ENCODE results near the gene OR5T2. TPM values are rescaled to one million over a fixed set of nuclear protein-coding genes. Genes with fewer than 3 reads are reported as not detected.

OR5T2 gene
- polyA plus RNA-seq, 1 experiment: not detected

DNA sequence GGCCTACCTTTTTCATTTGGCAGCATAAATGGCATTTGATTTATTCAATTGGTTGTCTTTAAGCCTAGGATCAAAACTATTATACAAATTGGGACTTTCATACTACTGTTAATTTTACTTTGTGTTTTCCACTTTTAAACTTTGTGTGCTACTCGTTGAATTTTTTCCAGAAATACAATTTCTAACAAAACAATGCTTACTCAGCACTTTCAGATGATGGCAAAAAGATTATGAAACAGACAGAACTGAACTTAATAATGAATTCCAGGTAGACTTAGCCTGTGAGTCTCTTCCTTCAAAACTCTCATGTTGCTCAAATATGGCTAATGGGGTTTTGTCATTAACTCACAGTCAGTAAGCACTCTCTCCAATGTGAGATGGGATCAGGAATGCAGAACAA lies 26.3 kb downstream of the OR5T2 start:
- TF ChIP-seq, protein P1, sequence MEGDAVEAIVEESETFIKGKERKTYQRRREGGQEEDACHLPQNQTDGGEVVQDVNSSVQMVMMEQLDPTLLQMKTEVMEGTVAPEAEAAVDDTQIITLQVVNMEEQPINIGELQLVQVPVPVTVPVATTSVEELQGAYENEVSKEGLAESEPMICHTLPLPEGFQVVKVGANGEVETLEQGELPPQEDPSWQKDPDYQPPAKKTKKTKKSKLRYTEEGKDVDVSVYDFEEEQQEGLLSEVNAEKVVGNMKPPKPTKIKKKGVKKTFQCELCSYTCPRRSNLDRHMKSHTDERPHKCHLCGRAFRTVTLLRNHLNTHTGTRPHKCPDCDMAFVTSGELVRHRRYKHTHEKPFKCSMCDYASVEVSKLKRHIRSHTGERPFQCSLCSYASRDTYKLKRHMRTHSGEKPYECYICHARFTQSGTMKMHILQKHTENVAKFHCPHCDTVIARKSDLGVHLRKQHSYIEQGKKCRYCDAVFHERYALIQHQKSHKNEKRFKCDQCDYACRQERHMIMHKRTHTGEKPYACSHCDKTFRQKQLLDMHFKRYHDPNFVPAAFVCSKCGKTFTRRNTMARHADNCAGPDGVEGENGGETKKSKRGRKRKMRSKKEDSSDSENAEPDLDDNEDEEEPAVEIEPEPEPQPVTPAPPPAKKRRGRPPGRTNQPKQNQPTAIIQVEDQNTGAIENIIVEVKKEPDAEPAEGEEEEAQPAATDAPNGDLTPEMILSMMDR (IDR thresholded peaks at IDR 0.05; ENCODE audit: insufficient read depth, low read depth, low read length): no peak
- Histone ChIP-seq H3K27me3 (ENCODE audit: control insufficient read depth, insufficient read depth, low read length) (no peaks in the 10 kb centered on the region), H3K4me3 (ENCODE audit: low read depth, low read length) (no peak overlapping the region), H3K36me3 (ENCODE audit: control insufficient read depth, insufficient read depth, low read length) (no peaks in the 10 kb centered on the region)
- no peak for DNase-seq (ENCODE audit: low read depth)
- POLR2A ChIA-PET: no interaction called here
- CTCF ChIA-PET: no interaction called here

DNA sequence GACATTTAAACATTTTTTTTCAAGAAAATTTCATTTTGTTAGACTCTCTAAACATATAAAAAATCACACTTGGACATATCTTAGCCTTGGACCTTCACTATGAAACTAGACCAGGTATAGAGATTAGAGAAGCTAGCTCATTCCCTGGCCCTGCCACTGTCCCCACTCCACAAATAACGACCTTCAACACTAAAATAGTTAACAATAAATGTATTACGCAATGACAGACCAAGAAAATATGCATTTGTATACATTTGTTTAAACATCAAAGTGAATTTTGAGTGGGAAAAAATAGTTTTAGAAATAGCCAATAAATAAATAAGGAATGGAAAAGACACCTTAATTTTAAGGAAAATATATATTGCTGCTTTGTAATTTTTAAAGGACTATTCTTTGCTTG lies 36.7 kb downstream of the OR5T2 start:
- Histone ChIP-seq H3K4me3 (ENCODE audit: low read depth, low read length) (no peak overlapping the region), H3K27me3 (ENCODE audit: control insufficient read depth, insufficient read depth, low read length) (no peaks in the 10 kb centered on the region), H3K36me3 (ENCODE audit: control insufficient read depth, insufficient read depth, low read length) (no peaks in the 10 kb centered on the region)
- ChIA-PET POLR2A (no interaction called here), CTCF (no interaction called here)
- TF ChIP-seq, protein P1 (IDR thresholded peaks at IDR 0.05; ENCODE audit: insufficient read depth, low read depth, low read length): no peak
- DNase-seq (ENCODE audit: low read depth): no peak

DNA sequence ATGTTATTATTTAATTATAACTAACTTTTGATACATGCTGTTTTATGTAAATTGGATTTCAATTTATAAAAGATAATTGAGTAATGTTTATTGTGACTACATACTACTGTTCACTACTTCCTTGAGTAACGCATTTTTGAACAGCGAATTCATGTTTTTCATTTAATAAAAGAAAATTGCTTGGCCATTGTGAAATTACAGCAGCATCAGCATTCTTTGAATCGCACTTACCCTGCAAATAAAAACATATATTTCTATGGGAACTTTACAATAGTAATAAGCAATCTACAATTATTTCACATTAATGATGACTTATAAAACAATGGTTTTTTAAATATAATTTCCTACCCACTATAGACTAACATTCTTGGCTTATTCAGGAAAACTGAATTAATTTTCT lies 37.4 kb downstream of the OR5T2 start:
- DNase-seq (ENCODE audit: low read depth): no peak
- TF ChIP-seq, protein P1 (IDR thresholded peaks at IDR 0.05; ENCODE audit: insufficient read depth, low read depth, low read length): no peak
- no peaks in the 10 kb centered on the region for H3K36me3 ChIP-seq (ENCODE audit: control insufficient read depth, insufficient read depth, low read length)
- H3K27me3 ChIP-seq (ENCODE audit: control insufficient read depth, insufficient read depth, low read length): no peaks in the 10 kb centered on the region
- H3K4me3 ChIP-seq (ENCODE audit: low read depth, low read length): no peak overlapping the region
- ChIA-PET POLR2A (no interaction called here), CTCF (interaction anchor here (0.5 kb wide), 1 partner anchor 340 kb away, joined by 3 read pairs; no protein-coding TSS in a partner anchor)

DNA sequence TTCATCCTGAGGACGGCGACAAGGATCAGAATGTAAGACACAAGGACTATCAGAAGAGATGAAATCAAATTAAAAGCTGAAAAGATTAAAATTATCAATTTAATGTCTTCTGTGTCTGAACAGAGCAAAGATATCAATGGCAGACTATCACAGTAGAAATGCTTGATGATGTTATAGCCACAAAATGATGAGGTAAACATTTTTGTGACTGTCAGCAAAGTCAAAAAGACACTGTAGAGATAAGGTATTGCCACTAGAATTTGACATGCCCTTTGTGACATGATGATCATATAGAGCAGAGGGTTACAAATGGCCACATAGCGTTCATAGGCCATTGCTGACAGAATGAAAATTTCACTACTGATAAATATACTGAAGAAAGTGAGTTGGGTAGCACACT lies 45.5 kb downstream of the OR5T2 start:
- no peak for DNase-seq (ENCODE audit: low read depth)
- POLR2A ChIA-PET: no interaction called here
- H3K4me3 ChIP-seq (ENCODE audit: low read depth, low read length): no peak overlapping the region
- H3K36me3 ChIP-seq (ENCODE audit: control insufficient read depth, insufficient read depth, low read length): no peaks in the 10 kb centered on the region
- no peaks in the 10 kb centered on the region for H3K27me3 ChIP-seq (ENCODE audit: control insufficient read depth, insufficient read depth, low read length)
- TF ChIP-seq, protein P1 (IDR thresholded peaks at IDR 0.05; ENCODE audit: insufficient read depth, low read depth, low read length): no peak
- CTCF ChIA-PET: no interaction called here

DNA sequence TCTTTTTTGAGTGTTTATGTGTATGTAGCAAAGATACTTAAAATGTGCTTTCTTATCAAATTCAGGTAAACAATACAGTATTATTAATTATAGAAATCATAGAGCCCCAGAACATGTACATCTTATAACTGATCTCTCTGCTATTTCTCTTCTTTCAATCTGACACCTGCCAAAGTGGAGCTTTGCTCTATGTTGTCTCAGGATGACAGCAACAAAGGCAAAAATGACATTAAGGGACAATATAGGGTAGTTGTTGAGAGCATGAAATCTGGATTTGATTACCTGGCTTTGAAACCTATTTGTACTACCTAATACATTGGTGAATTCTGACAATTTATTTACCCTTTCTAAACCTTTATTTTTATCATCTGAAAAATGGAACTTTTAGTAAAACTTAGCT lies 50.6 kb downstream of the OR5T2 start:
- Histone ChIP-seq H3K27me3 (ENCODE audit: control insufficient read depth, insufficient read depth, low read length) (no peaks in the 10 kb centered on the region), H3K36me3 (ENCODE audit: control insufficient read depth, insufficient read depth, low read length) (no peaks in the 10 kb centered on the region), H3K4me3 (ENCODE audit: low read depth, low read length) (no peak overlapping the region)
- ChIA-PET POLR2A (no interaction called here), CTCF (no interaction called here)
- TF ChIP-seq, protein P1 (IDR thresholded peaks at IDR 0.05; ENCODE audit: insufficient read depth, low read depth, low read length): no peak
- DNase-seq (ENCODE audit: low read depth): no peak

Other genes starting within 250 kb of the OR5T2 start
- not detected in 2 replicates for gene OR5F1, start 239.6 kb downstream of the OR5T2 start, polyA plus RNA-seq (2011; rRNA removed)
- not detected in 2 replicates for gene OR5AS1, start 206.6 kb downstream of the OR5T2 start, polyA plus RNA-seq (2011; rRNA removed)
- gene OR8I2, start 140.9 kb downstream of the OR5T2 start, polyA plus RNA-seq (2011; rRNA removed): not detected in 2 replicates
- gene OR8H2, start 130.6 kb downstream of the OR5T2 start, polyA plus RNA-seq (2011; rRNA removed): not detected in 2 replicates
- not detected in 2 replicates for gene OR8H3, start 111.9 kb downstream of the OR5T2 start, polyA plus RNA-seq (2011; rRNA removed)
- not detected in 2 replicates for gene OR8J3, start 94.1 kb downstream of the OR5T2 start, polyA plus RNA-seq (2011; rRNA removed)
- not detected in 2 replicates for gene OR8K5, start 73.9 kb downstream of the OR5T2 start, polyA plus RNA-seq (2011; rRNA removed)
- gene OR5J2, start 57.6 kb downstream of the OR5T2 start, polyA plus RNA-seq (2011; rRNA removed): not detected in 2 replicates
- gene OR5T3, start 18.0 kb upstream of the OR5T2 start, polyA plus RNA-seq (2011; rRNA removed): not detected in 2 replicates
- gene OR5T1, start 39.9 kb upstream of the OR5T2 start, polyA plus RNA-seq (2011; rRNA removed): not detected in 2 replicates
- gene OR8H1, start 58.0 kb upstream of the OR5T2 start, polyA plus RNA-seq (2011; rRNA removed): not detected in 2 replicates
- gene OR8K3, start 80.9 kb upstream of the OR5T2 start, polyA plus RNA-seq (2011; rRNA removed): not detected in 2 replicates
- gene OR8K1, start 111.8 kb upstream of the OR5T2 start, polyA plus RNA-seq (2011; rRNA removed): not detected in 2 replicates
- gene OR8J1, start 120.0 kb upstream of the OR5T2 start, polyA plus RNA-seq (2011; rRNA removed): not detected in 2 replicates
- not detected in 2 replicates for gene OR8U1, start 141.4 kb upstream of the OR5T2 start, polyA plus RNA-seq (2011; rRNA removed)
- gene OR5AL1, start 178.4 kb upstream of the OR5T2 start, polyA plus RNA-seq (2011; rRNA removed): not detected in 2 replicates
- not detected in 2 replicates for gene OR5M3, start 239.1 kb upstream of the OR5T2 start, polyA plus RNA-seq (2011; rRNA removed)